H1 (cell line): ENCODE measurements around the gene TUBGCP6. TPM values are rescaled to one million over a fixed set of nuclear protein-coding genes. Genes with fewer than 3 reads are reported as not detected.
"Not testable (repeated sequence)": the region's sequence is repeated elsewhere in the genome, so short reads cannot be mapped to it uniquely, and the experiment has no call there.

ENCODE experiments used
- CTCF ChIA-PET: fragments of 300-600 bp; sonication (Branson Sonifier 250); formaldehyde crosslinking; loops from one replicate; lab custom pipeline; 2021; ENCODE audit not compliant: partially characterized antibody; lab: Charles Lee
- POLR2A ChIA-PET: fragments of 300-600 bp; sonication (Branson Sonifier 250); formaldehyde crosslinking; loops from one replicate; lab custom pipeline; 2021; ENCODE audit warnings: inconsistent platforms; ENCODE audit not compliant: partially characterized antibody; lab: Charles Lee
- DNase-seq, 2 experiments: peaks; one replicate each; pipeline versions ENCODE4 v3.0.0 to v3.0.0-alpha.2; 2010 to 2022; ENCODE audit warnings: low spot score in 2 of 2, low read depth in 1 of 2, mixed read lengths in 1 of 2
- FAIRE-seq: peaks from 2 replicates; lab custom pipeline; 2011; peaks lifted over from hg19 to GRCh38; lab: Jason Lieb, UNC
- H2AFZ ChIP-seq: 2 replicates; pipeline ENCODE4 v1.8.1; 2012; ENCODE audit warnings: low read length, inconsistent platforms
- H2AK5ac ChIP-seq: 2 replicates; pipeline ENCODE4 v1.6.1; 2013; ENCODE audit warnings: low read depth, low read length
- H2BK120ac ChIP-seq: replicated peaks from 2 replicates; pipeline ENCODE3; 2013; ENCODE audit warnings: low read depth, low read length, inconsistent platforms
- H2BK12ac ChIP-seq: 2 replicates; pipeline ENCODE4 v1.6.1; 2013; ENCODE audit warnings: low read depth, low read length
- H2BK15ac ChIP-seq: 2 replicates; pipeline ENCODE4 v1.6.1; 2013; ENCODE audit warnings: low read length
- H2BK20ac ChIP-seq: 2 replicates; pipeline ENCODE4 v1.6.1; 2013; ENCODE audit warnings: low read length
- H2BK5ac ChIP-seq: 2 replicates; pipeline ENCODE4 v1.6.1; 2013; ENCODE audit warnings: low read depth, low read length
- H3K14ac ChIP-seq: 2 replicates; pipeline ENCODE4 v1.6.1; 2013; ENCODE audit warnings: inconsistent platforms; ENCODE audit not compliant: insufficient read length
- H3K18ac ChIP-seq: 2 replicates; pipeline ENCODE4 v1.6.1; 2013; ENCODE audit warnings: low read length; ENCODE audit errors: extremely low read depth
- H3K23ac ChIP-seq: 2 replicates; pipeline ENCODE4 v1.6.1; 2013; ENCODE audit warnings: inconsistent platforms; ENCODE audit not compliant: insufficient read length
- H3K23me2 ChIP-seq: 2 replicates; pipeline ENCODE4 v1.6.1; 2013; ENCODE audit warnings: low read depth, low read length
- H3K27ac ChIP-seq: 2 replicates; pipeline ENCODE4 v1.6.1; 2011; ENCODE audit warnings: low read depth, low read length, inconsistent platforms
- H3K27me3 ChIP-seq, 4 experiments: replicated peaks in 1 of 4; 1 replicate in 1 of 4; 2 replicates in 3 of 4; pipeline versions ENCODE4 v1.6.1 to v1.8.1; 2011 to 2013; ENCODE audit warnings: low read length in 3 of 4, mild to moderate bottlenecking in 3 of 4, inconsistent platforms in 2 of 4, mixed read lengths in 2 of 4, moderate library complexity in 1 of 4; ENCODE audit not compliant: control insufficient read depth in 3 of 4, insufficient read depth in 3 of 4; ENCODE audit errors: extremely low read depth in 1 of 4
- H3K36me3 ChIP-seq, 4 experiments: 2 replicates each; pipeline versions ENCODE4 v1.6.1 to v1.8.1; 2011 to 2013; ENCODE audit warnings: mild to moderate bottlenecking in 4 of 4, low read length in 3 of 4, moderate library complexity in 2 of 4, control low read depth in 1 of 4, inconsistent platforms in 1 of 4; ENCODE audit not compliant: insufficient read depth in 4 of 4, control insufficient read depth in 2 of 4
- H3K4ac ChIP-seq: replicated peaks from 2 replicates; pipeline ENCODE3; 2013; ENCODE audit warnings: low read length, low read depth, mixed read lengths, inconsistent platforms; ENCODE audit not compliant: insufficient read length
- H3K4me1 ChIP-seq, 4 experiments: replicated peaks in 1 of 4; 1 replicate in 1 of 4; 2 replicates in 3 of 4; pipeline versions ENCODE4 v1.6.1 to v1.8.1; 2011 to 2013; ENCODE audit warnings: low read length in 3 of 4, inconsistent platforms in 2 of 4, mixed read lengths in 1 of 4; ENCODE audit not compliant: insufficient read depth in 4 of 4, control insufficient read depth in 3 of 4
- H3K4me2 ChIP-seq, 2 experiments: 2 replicates each; pipeline versions ENCODE4 v1.6.1 to v1.8.1; 2011 to 2013; ENCODE audit warnings: low read depth in 2 of 2, low read length in 2 of 2, control low read depth in 1 of 2, inconsistent platforms in 1 of 2, mild to moderate bottlenecking in 1 of 2; ENCODE audit not compliant: insufficient read depth in 1 of 2
- H3K4me3 ChIP-seq, 4 experiments: fragments of 200-600, 300-600 bp in 1 of 4; sonication (generic), shearing (Covaris generic), sonication (Bioruptor Twin) in 1 of 4; 2 replicates each; pipeline versions ENCODE4 v1.5.1 to v1.8.1; 2011 to 2016; ENCODE audit warnings: low read length in 4 of 4, low read depth in 3 of 4, control low read depth in 2 of 4, inconsistent platforms in 2 of 4, mild to moderate bottlenecking in 2 of 4, mixed read lengths in 1 of 4, moderate library complexity in 1 of 4; ENCODE audit not compliant: insufficient read depth in 2 of 4; ENCODE audit errors: extremely low read depth in 1 of 4
- H3K56ac ChIP-seq: replicated peaks from 2 replicates; pipeline ENCODE3; 2013; ENCODE audit warnings: low read depth, mild to moderate bottlenecking, mixed read lengths, low read length, inconsistent platforms; ENCODE audit not compliant: insufficient read length
- H3K79me1 ChIP-seq: 2 replicates; pipeline ENCODE4 v1.6.1; 2013; ENCODE audit warnings: low read depth, low read length, control low read depth
- H3K79me2 ChIP-seq, 2 experiments: 2 replicates each; pipeline versions ENCODE4 v1.6.1 to v1.8.1; 2012 to 2013; ENCODE audit warnings: low read length in 2 of 2, mild to moderate bottlenecking in 2 of 2, inconsistent platforms in 1 of 2; ENCODE audit not compliant: insufficient read depth in 2 of 2, control insufficient read depth in 1 of 2
- H3K9ac ChIP-seq, 4 experiments: replicated peaks in 1 of 4; 1 replicate in 1 of 4; 2 replicates in 3 of 4; pipeline versions ENCODE4 v1.6.1 to v1.8.1; 2011 to 2013; ENCODE audit warnings: low read depth in 3 of 4, low read length in 3 of 4, control low read depth in 2 of 4, mild to moderate bottlenecking in 2 of 4, moderate library complexity in 2 of 4, inconsistent platforms in 1 of 4; ENCODE audit errors: extremely low read depth in 1 of 4
- H3K9me3 ChIP-seq, 2 experiments: 2 replicates each; pipeline versions ENCODE4 v1.6.1 to v1.8.1; 2012 to 2013; ENCODE audit warnings: mild to moderate bottlenecking in 2 of 2, moderate library complexity in 2 of 2, control low read depth in 1 of 2, inconsistent platforms in 1 of 2, low read depth in 1 of 2, low read length in 1 of 2, mixed read lengths in 1 of 2; ENCODE audit not compliant: insufficient read depth in 2 of 2
- H4K20me1 ChIP-seq, 2 experiments: replicated peaks in 1 of 2; 2 replicates each; pipeline versions ENCODE3 to v1.8.1; 2011 to 2013; ENCODE audit warnings: inconsistent platforms in 2 of 2, low read length in 2 of 2, mild to moderate bottlenecking in 1 of 2; ENCODE audit not compliant: insufficient read depth in 2 of 2, control insufficient read depth in 1 of 2
- H4K5ac ChIP-seq: 2 replicates; pipeline ENCODE4 v1.6.1; 2013; ENCODE audit warnings: low read length, low read depth, mixed read lengths, inconsistent platforms; ENCODE audit not compliant: insufficient read length
- H4K8ac ChIP-seq: 2 replicates; pipeline ENCODE4 v1.8.0; 2013; ENCODE audit warnings: mild to moderate bottlenecking, moderate library complexity, low read length, inconsistent platforms; ENCODE audit not compliant: insufficient read depth; ENCODE audit errors: extremely low read depth
- H4K91ac ChIP-seq: replicated peaks from 2 replicates; pipeline ENCODE3; 2013; ENCODE audit warnings: low read length, mixed read lengths, inconsistent platforms; ENCODE audit not compliant: insufficient read length
- WGBS, 2 experiments: shearing (Covaris generic) in 1 of 2; methylation state at CpG; one replicate each; pipeline versions ENCODE4 v1.1.6 to v1.1.7; 2013 to 2015; ENCODE audit warnings: low lambda C conversion rate in 2 of 2, mixed read lengths in 2 of 2, inconsistent platforms in 1 of 2, low coverage in 1 of 2, missing lambda C conversion rate in 1 of 2; ENCODE audit not compliant: insufficient replicate concordance in 2 of 2, insufficient coverage in 1 of 2, insufficient read length in 1 of 2; ENCODE audit errors: extremely low coverage in 1 of 2, missing lambda C conversion rate in 1 of 2; 5-methylcytosine and 5-hydroxymethylcytosine counted together
- polyA plus RNA-seq, 7 experiments: library from polyadenylated mRNA; depleted of rRNA in 3 of 7; stranded (reverse) in 5 of 7; unstranded in 2 of 7; fragments of >200 nt in 5 of 7; fragments of 200-250 nt in 2 of 7; gene quantifications; 1 replicate in 5 of 7; 2 replicates in 1 of 7; 4 replicates in 1 of 7; pipeline versions ENCODE4 v1.2.1 to v1.2.3, GENCODE V29; 2011 to 2013; ENCODE audit warnings: missing spikeins in 2 of 7, mixed read lengths in 2 of 7
- total RNA-seq: library from RNA; stranded (reverse); fragmentation: NEBNext Ultra II Directional; extraction: Animal tissue kit (Norgen Biotek cat#: 25700); gene quantifications from 2 replicates; pipeline ENCODE4 v1.2.1, GENCODE V29; 2021

The TUBGCP6 gene
- total and polyA plus RNA-seq, 2 of the 8 experiments (the other 6 are each of a cell fraction or from before 2014, with no cell fraction given) = 24.2 to 24.7 TPM

- ChIA-PET CTCF (interaction anchor here (0.6 to 6.0 kb wide), 15 partner anchors 9 to 166 kb away, joined by 3 to 39 read pairs (median 4); partner anchors contain the start of genes DENND6B and MAPK12), POLR2A (interaction anchor here (0.9 to 3.2 kb wide), 6 partner anchors 18 to 68 kb away, joined by 3 to 12 read pairs (median 4); partner anchors contain the start of gene HDAC10)
- peaks cover 6 to 10% of the 10 kb centered on the region in 2 experiments for H4K20me1 ChIP-seq
- not testable (repeated sequence) for H4K5ac ChIP-seq, FAIRE-seq, H4K8ac ChIP-seq, H2AFZ ChIP-seq, H3K14ac ChIP-seq, H2BK15ac ChIP-seq, DNase-seq, H3K4me3 ChIP-seq, H4K91ac ChIP-seq, H3K18ac ChIP-seq, H2BK5ac ChIP-seq, H3K27ac ChIP-seq, H3K9ac ChIP-seq, H3K4ac ChIP-seq, H3K79me2 ChIP-seq, H3K79me1 ChIP-seq, H2BK120ac ChIP-seq, H3K4me2 ChIP-seq, H3K56ac ChIP-seq, H3K23ac ChIP-seq, H2BK20ac ChIP-seq, H2BK12ac ChIP-seq, H2AK5ac ChIP-seq
- H3K36me3 ChIP-seq = peaks cover 6 to 34% (median 25%) of the 10 kb centered on the region in 4 experiments; a peak in 7 of 8 replicates
- H3K23me2 ChIP-seq = peaks cover 11% of the 10 kb centered on the region; the same call in 1 of the 2 replicates
- peaks cover 7 to 24% of the 10 kb centered on the region in 2 experiments; a peak in 3 of 4 replicates for H3K9me3 ChIP-seq
- H3K27me3 ChIP-seq = peaks cover 22 to 32% (median 31%) of the 10 kb centered on the region in 4 experiments; a peak in 6 of 7 replicates
- WGBS, 2 experiments = 95% methylated on average over 9 of the region's 11 CpGs; no CpG with 5 or more reads in 1 of the 2 experiments
- H3K4me1 ChIP-seq = peaks cover 2 to 14% (median 9%) of the 10 kb centered on the region in 4 experiments; a peak in 6 of 7 replicates
Measured at GRCh38 chr22:50273352-50273751, 28.5 kb upstream of the TUBGCP6 start.
